GM10266 (cell line): ENCODE data around the gene WDPCP.

Source experiments
- DNase-seq: peaks from one replicate; pipeline ENCODE4 v3.0.0; 2012; ENCODE audit errors: extremely low spot score
- CTCF ChIP-seq: IDR thresholded peaks from 2 replicates; pipeline ENCODE4 v1.5.1; 2012; ENCODE audit warnings: mild to moderate bottlenecking, low read depth; ENCODE audit not compliant: control insufficient read depth, insufficient read depth; ENCODE audit errors: missing control alignments

Gene WDPCP

GRCh38 chr2:63555299-63555698 lies 33.0 kb downstream of the WDPCP start:
- no peak for TF ChIP-seq CTCF

GRCh38 chr2:63553049-63553448 lies 35.2 kb downstream of the WDPCP start:
- DNase-seq: no peak
- no peak for TF ChIP-seq CTCF

More at GRCh38 chr2:63555299-63555698, 33.0 kb downstream of the WDPCP start:
- DNase-seq: no peak

- TF ChIP-seq CTCF: no peak
These were observed 43.3 kb downstream of the WDPCP start for GRCh38 chr2:63545023-63545422.

GRCh38 chr2:63544017-63544627 lies 44.2 kb downstream of the WDPCP start:
- DNase-seq: peak; percentile 25
- peak; percentile 43 for TF ChIP-seq CTCF

More at GRCh38 chr2:63545023-63545422, 43.3 kb downstream of the WDPCP start:
- no peak for DNase-seq

GRCh38 chr2:63539416-63540162 lies 48.7 kb downstream of the WDPCP start:
- DNase-seq: no peak
- TF ChIP-seq CTCF: no peak

- no peak for TF ChIP-seq CTCF
- DNase-seq: no peak
These were observed 49.9 kb downstream of the WDPCP start for GRCh38 chr2:63538390-63538789.

GRCh38 chr2:63537306-63537705 lies 51.0 kb downstream of the WDPCP start:
- no peak for DNase-seq
- no peak for TF ChIP-seq CTCF
